HCT116 (cell line): ENCODE data around the gene TLCD3A. TPM values are rescaled to one million over a fixed set of nuclear protein-coding genes. Genes with fewer than 3 reads are reported as not detected.

Source experiments
- ATAC-seq: fragments of 200-7000 bp; cut with Tn5 transposase; 2 replicates; pipeline ENCODE4 v1.9.1; 2020; ENCODE audit warnings: mild to moderate bottlenecking, moderate library complexity
- BruUV-seq: library from RNA; stranded (reverse); fragments of 400-500 nt; replicated peaks from 2 replicates; lab custom pipeline; 2021; lab: Mats Ljungman, UMichigan
- CTCF ChIA-PET: fragments of 300-600 bp; sonication (Branson Sonifier 250); formaldehyde crosslinking; loops from one replicate; lab custom pipeline; 2021; ENCODE audit warnings: antibody characterized with exemption; lab: Charles Lee
- POLR2A ChIA-PET: fragments of 300-600, 350-600 bp; sonication (Branson Sonifier 250); formaldehyde crosslinking; loops from one replicate; lab custom pipeline; 2021; ENCODE audit warnings: antibody characterized with exemption; lab: Charles Lee
- RAD21 ChIA-PET, 2 experiments: fragments of 300-600 bp; sonication (Branson Sonifier 250); formaldehyde crosslinking; loops; one replicate each; lab custom pipeline; 2023; ENCODE audit warnings: low total read pairs in 2 of 2; ENCODE audit not compliant: uncharacterized antibody in 2 of 2, unreplicated experiment in 2 of 2, low non-redundant PET in 1 of 2; lab: Charles Lee
- DNase-seq: peaks from one replicate; pipeline ENCODE4 v3.0.0-alpha.2; 2010; ENCODE audit warnings: low read depth, low spot score
- H2AFZ ChIP-seq: fragments of 200-600 bp; shearing (Covaris generic), sonication (generic); 2 replicates; pipeline ENCODE4 v1.6.1; 2017; ENCODE audit warnings: low read depth, mixed run types, mixed read lengths, antibody characterized with exemption, low read length; ENCODE audit not compliant: poor library complexity, severe bottlenecking
- H3K27ac ChIP-seq: 2 replicates; pipeline ENCODE4 v1.5.1; 2012; ENCODE audit warnings: low read depth, low read length
- H3K27me3 ChIP-seq: fragments of 200-600 bp; sonication (generic); 2 replicates; pipeline ENCODE4 v1.6.1; 2016; ENCODE audit warnings: mixed run types, low read length, mixed read lengths; ENCODE audit not compliant: insufficient read depth
- H3K36me3 ChIP-seq, 2 experiments: fragments of 200-500 bp in 1 of 2; fragments of 200-600 bp in 1 of 2; sonication (Bioruptor generic) in 1 of 2; sonication (generic) in 1 of 2; 2 replicates each; pipeline versions ENCODE4 v1.5.1 to v1.6.1; 2014 to 2016; ENCODE audit warnings: low read length in 2 of 2, inconsistent platforms in 1 of 2, mixed read lengths in 1 of 2, mixed run types in 1 of 2; ENCODE audit not compliant: insufficient read depth in 2 of 2, control insufficient read depth in 1 of 2
- H3K4me1 ChIP-seq, 2 experiments: fragments of 200-600 bp in 1 of 2; sonication (generic) in 1 of 2; 2 replicates each; pipeline versions ENCODE4 v1.5.1 to v1.6.1; 2012 to 2017; ENCODE audit warnings: low read length in 2 of 2, inconsistent platforms in 1 of 2, mild to moderate bottlenecking in 1 of 2, mixed read lengths in 1 of 2, mixed run types in 1 of 2, moderate library complexity in 1 of 2; ENCODE audit not compliant: insufficient read depth in 2 of 2, control insufficient read depth in 1 of 2
- H3K4me2 ChIP-seq: fragments of 200-600 bp; sonication (generic); 2 replicates; pipeline ENCODE4 v1.6.1; 2017; ENCODE audit warnings: mixed run types, low read length, mixed read lengths
- H3K4me3 ChIP-seq, 2 experiments: fragments of 200-600 bp in 1 of 2; sonication (generic) in 1 of 2; replicated peaks in 1 of 2; 2 replicates each; pipeline ENCODE4 v1.5.1; 2011 to 2016; ENCODE audit warnings: low read length in 2 of 2, control low read depth in 1 of 2, low read depth in 1 of 2, mild to moderate bottlenecking in 1 of 2, mixed read lengths in 1 of 2, mixed run types in 1 of 2
- H3K79me2 ChIP-seq: fragments of 200-600 bp; sonication (generic); 2 replicates; pipeline ENCODE4 v1.6.1; 2017; ENCODE audit warnings: mild to moderate bottlenecking, mixed run types, low read length, moderate library complexity, mixed read lengths; ENCODE audit not compliant: insufficient read depth
- H3K9ac ChIP-seq: fragments of 200-600 bp; sonication (generic); 2 replicates; pipeline ENCODE4 v1.6.1; 2016; ENCODE audit warnings: low read length, mixed read lengths
- H3K9me2 ChIP-seq: fragments of 200-600 bp; sonication (generic), shearing (Covaris generic); 2 replicates; pipeline ENCODE4 v1.6.1; 2017; ENCODE audit warnings: mixed run types, mild to moderate bottlenecking, moderate library complexity; ENCODE audit not compliant: insufficient read depth
- H3K9me3 ChIP-seq, 2 experiments: fragments of 200-500 bp in 1 of 2; fragments of 200-600 bp in 1 of 2; sonication (Bioruptor generic) in 1 of 2; sonication (generic) in 1 of 2; 2 replicates each; pipeline ENCODE4 v1.6.1; 2014 to 2017; ENCODE audit warnings: low read length in 2 of 2, mixed read lengths in 2 of 2, inconsistent platforms in 1 of 2, low read depth in 1 of 2, mild to moderate bottlenecking in 1 of 2, mixed run types in 1 of 2, moderate library complexity in 1 of 2; ENCODE audit not compliant: control insufficient read depth in 1 of 2, insufficient read depth in 1 of 2
- H4K20me1 ChIP-seq: fragments of 200-600 bp; sonication (generic), shearing (Covaris generic); 2 replicates; pipeline ENCODE4 v1.6.1; 2017; ENCODE audit warnings: mixed run types, mild to moderate bottlenecking, moderate library complexity; ENCODE audit not compliant: insufficient read depth
- ATF3 ChIP-seq: IDR thresholded peaks from 2 replicates; pipeline ENCODE4 v1.6.1; 2012
- CBX3 ChIP-seq: IDR thresholded peaks from 2 replicates; pipeline ENCODE4 v1.6.1; 2012; ENCODE audit warnings: low read depth
- EGR1 ChIP-seq: IDR thresholded peaks from 2 replicates; pipeline ENCODE4 v1.6.1; 2012; ENCODE audit warnings: low read depth
- ELF1 ChIP-seq: IDR thresholded peaks from 2 replicates; pipeline ENCODE4 v1.6.1; 2012; ENCODE audit warnings: low read depth, borderline replicate concordance
- EZH2 ChIP-seq: fragments of 200-600 bp; sonication (generic); IDR thresholded peaks from 2 replicates; pipeline ENCODE4 v1.6.1; 2017; ENCODE audit warnings: antibody characterized with exemption, mixed run types
- EZH2phosphoT487 ChIP-seq: fragments of 200-600 bp; IDR thresholded peaks from 2 replicates; pipeline ENCODE4 v1.6.1; 2018; ENCODE audit warnings: antibody characterized with exemption, borderline replicate concordance
- JUND ChIP-seq: IDR thresholded peaks from 2 replicates; pipeline ENCODE4 v1.6.1; 2012
- POLR2A ChIP-seq: IDR thresholded peaks from 2 replicates; pipeline ENCODE4 v1.7.0; 2011; ENCODE audit warnings: borderline replicate concordance; ENCODE audit not compliant: insufficient read depth, insufficient read length; ENCODE audit errors: extremely low read depth
- POLR2AphosphoS5 ChIP-seq: IDR thresholded peaks from 2 replicates; pipeline ENCODE4 v1.6.1; 2011; ENCODE audit warnings: mild to moderate bottlenecking, low read depth, low read length, moderate library complexity
- RAD21 ChIP-seq: IDR thresholded peaks from 2 replicates; pipeline ENCODE4 v1.6.1; 2012; ENCODE audit warnings: low read depth, mild to moderate bottlenecking
- SRF ChIP-seq: IDR thresholded peaks from 2 replicates; pipeline ENCODE4 v1.6.1; 2012; ENCODE audit warnings: low read depth
- YY1 ChIP-seq: IDR thresholded peaks from 2 replicates; pipeline ENCODE4 v1.6.1; 2011; ENCODE audit warnings: low read length, low read depth, moderate library complexity, mild to moderate bottlenecking; ENCODE audit not compliant: insufficient replicate concordance; ENCODE audit errors: extremely low read depth
- intact Hi-C: fragments of 100-400 bp; cut with micrococcal nuclease; formaldehyde crosslinking; loops from 2 replicates; pipeline ENCODE4 v1.10.0; 2022
- total RNA-seq: library from RNA; stranded (reverse); gene quantifications from one replicate; pipeline ENCODE4 v1.2.1, GENCODE V29; 2021; ENCODE audit not compliant: unreplicated experiment
- TF ChIP-seq, protein P1 (sequence below): IDR thresholded peaks from 2 replicates; pipeline ENCODE4 v1.6.1; 2012
- TF ChIP-seq, protein P2 (sequence below), 3 experiments: fragments of 200-600 bp in 1 of 3; sonication (generic) in 1 of 3; IDR thresholded peaks in 2 of 3; conservative IDR thresholded peaks in 1 of 3; 2 replicates each; pipeline ENCODE4 v1.5.1; 2012 to 2017; ENCODE audit warnings: low read depth in 2 of 3, low read length in 2 of 3, antibody characterized with exemption in 1 of 3, borderline replicate concordance in 1 of 3, control low read depth in 1 of 3, mild to moderate bottlenecking in 1 of 3, mixed read lengths in 1 of 3, mixed run types in 1 of 3, moderate library complexity in 1 of 3; ENCODE audit not compliant: insufficient read depth in 1 of 3
- TF ChIP-seq, protein P3 (sequence below): IDR thresholded peaks from 2 replicates; pipeline ENCODE4 v1.6.1; 2011; ENCODE audit warnings: mild to moderate bottlenecking, low read length, moderate library complexity; ENCODE audit not compliant: insufficient replicate concordance; ENCODE audit errors: extremely low read depth

Gene TLCD3A
- total RNA-seq, 1 experiment from 2014 or later, result 26.0 TPM

- ATAC-seq, result no peak
- Histone ChIP-seq H3K4me3 (no peak overlapping the region), H2AFZ (no peak overlapping the region), H3K4me2 (no peak overlapping the region), H3K79me2 (no peaks in the 10 kb centered on the region), H3K27ac (no peak overlapping the region), H3K36me3 (peaks cover 14 to 20% of the 10 kb centered on the region in 2 experiments; a peak in 2 of 4 replicates), H3K9ac (no peak overlapping the region), H4K20me1 (no peaks in the 10 kb centered on the region), H3K9me2 (no peaks in the 10 kb centered on the region), H3K9me3 (no peaks in the 10 kb centered on the region), H3K4me1 (peaks cover 0 to 11% of the 10 kb centered on the region in 2 experiments; a peak in 1 of 4 replicates), H3K27me3 (no peaks in the 10 kb centered on the region)
- intact Hi-C loops, result no loop called here
- RAD21 ChIA-PET, result interaction anchor here in 1 of 2 experiments (1.2 kb wide), 1 partner anchor 279 kb away, joined by 3 read pairs; no protein-coding TSS in a partner anchor
- no peak for TF ChIP-seq EGR1
- TF ChIP-seq, protein P1, sequence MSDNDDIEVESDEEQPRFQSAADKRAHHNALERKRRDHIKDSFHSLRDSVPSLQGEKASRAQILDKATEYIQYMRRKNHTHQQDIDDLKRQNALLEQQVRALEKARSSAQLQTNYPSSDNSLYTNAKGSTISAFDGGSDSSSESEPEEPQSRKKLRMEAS, result no peak
- TF ChIP-seq SRF, result no peak
- no peak for TF ChIP-seq ATF3
- no peak for TF ChIP-seq JUND
- TF ChIP-seq EZH2, result no peak
- no peak for TF ChIP-seq RAD21
- TF ChIP-seq, protein P2, sequence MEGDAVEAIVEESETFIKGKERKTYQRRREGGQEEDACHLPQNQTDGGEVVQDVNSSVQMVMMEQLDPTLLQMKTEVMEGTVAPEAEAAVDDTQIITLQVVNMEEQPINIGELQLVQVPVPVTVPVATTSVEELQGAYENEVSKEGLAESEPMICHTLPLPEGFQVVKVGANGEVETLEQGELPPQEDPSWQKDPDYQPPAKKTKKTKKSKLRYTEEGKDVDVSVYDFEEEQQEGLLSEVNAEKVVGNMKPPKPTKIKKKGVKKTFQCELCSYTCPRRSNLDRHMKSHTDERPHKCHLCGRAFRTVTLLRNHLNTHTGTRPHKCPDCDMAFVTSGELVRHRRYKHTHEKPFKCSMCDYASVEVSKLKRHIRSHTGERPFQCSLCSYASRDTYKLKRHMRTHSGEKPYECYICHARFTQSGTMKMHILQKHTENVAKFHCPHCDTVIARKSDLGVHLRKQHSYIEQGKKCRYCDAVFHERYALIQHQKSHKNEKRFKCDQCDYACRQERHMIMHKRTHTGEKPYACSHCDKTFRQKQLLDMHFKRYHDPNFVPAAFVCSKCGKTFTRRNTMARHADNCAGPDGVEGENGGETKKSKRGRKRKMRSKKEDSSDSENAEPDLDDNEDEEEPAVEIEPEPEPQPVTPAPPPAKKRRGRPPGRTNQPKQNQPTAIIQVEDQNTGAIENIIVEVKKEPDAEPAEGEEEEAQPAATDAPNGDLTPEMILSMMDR (IDR thresholded peaks at IDR 0.05 in 2 of 3, conservative IDR thresholded peaks at IDR 0.05 in 1 of 3; ENCODE audit: borderline replicate concordance in 1 of 3, insufficient read depth in 1 of 3, low read depth in 2 of 3, low read length in 2 of 3), result no peak
- TF ChIP-seq ELF1, result no peak
- TF ChIP-seq, protein P3, sequence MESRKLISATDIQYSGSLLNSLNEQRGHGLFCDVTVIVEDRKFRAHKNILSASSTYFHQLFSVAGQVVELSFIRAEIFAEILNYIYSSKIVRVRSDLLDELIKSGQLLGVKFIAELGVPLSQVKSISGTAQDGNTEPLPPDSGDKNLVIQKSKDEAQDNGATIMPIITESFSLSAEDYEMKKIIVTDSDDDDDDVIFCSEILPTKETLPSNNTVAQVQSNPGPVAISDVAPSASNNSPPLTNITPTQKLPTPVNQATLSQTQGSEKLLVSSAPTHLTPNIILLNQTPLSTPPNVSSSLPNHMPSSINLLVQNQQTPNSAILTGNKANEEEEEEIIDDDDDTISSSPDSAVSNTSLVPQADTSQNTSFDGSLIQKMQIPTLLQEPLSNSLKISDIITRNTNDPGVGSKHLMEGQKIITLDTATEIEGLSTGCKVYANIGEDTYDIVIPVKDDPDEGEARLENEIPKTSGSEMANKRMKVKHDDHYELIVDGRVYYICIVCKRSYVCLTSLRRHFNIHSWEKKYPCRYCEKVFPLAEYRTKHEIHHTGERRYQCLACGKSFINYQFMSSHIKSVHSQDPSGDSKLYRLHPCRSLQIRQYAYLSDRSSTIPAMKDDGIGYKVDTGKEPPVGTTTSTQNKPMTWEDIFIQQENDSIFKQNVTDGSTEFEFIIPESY, result no peak
- TF ChIP-seq CBX3, result no peak
- no peak for TF ChIP-seq YY1
- no peak for TF ChIP-seq EZH2phosphoT487
- TF ChIP-seq POLR2AphosphoS5, result no peak
- TF ChIP-seq POLR2A, result no peak
- DNase-seq, result no peak
- BruUV-seq, result no TSS peak
- CTCF ChIA-PET, result interaction anchor here (0.9 to 1.0 kb wide), 2 partner anchors 9 to 279 kb away, joined by 3 to 4 read pairs; no protein-coding TSS in a partner anchor
- POLR2A ChIA-PET, result no interaction called here
These were observed 41.0 kb upstream of the TLCD3A start for GRCh38 chr17:691423-691822.
